Neural progenitor cell (in vitro differentiated cells): ENCODE measurements around the gene AMZ2. TPM values are rescaled to one million over a fixed set of nuclear protein-coding genes. Genes with fewer than 3 reads are reported as not detected.

Experiments
- DNase-seq: peaks from one replicate; pipeline ENCODE4 v3.0.0-alpha.2; 2016; ENCODE audit warnings: low spot score
- H2AFZ ChIP-seq: fragments of 200-600 bp; sonication (generic); replicated peaks from 2 replicates; pipeline ENCODE4 v1.6.1; 2016; ENCODE audit warnings: antibody characterized with exemption
- H3F3A ChIP-seq: fragments of 200-600 bp; sonication (generic); 2 replicates; pipeline ENCODE4 v1.6.1; 2016; ENCODE audit warnings: antibody characterized with exemption, low read depth
- H3K27ac ChIP-seq: fragments of 200-600 bp; sonication (generic); 2 replicates; pipeline ENCODE4 v1.5.1; 2016; ENCODE audit warnings: mild to moderate bottlenecking
- H3K27me3 ChIP-seq: fragments of 200-600 bp; sonication (generic); 2 replicates; pipeline ENCODE4 v1.6.1; 2016; ENCODE audit warnings: mild to moderate bottlenecking, moderate library complexity
- H3K36me3 ChIP-seq: fragments of 200-600 bp; sonication (generic); 2 replicates; pipeline ENCODE4 v1.5.1; 2016
- H3K4me1 ChIP-seq: fragments of 200-600 bp; sonication (generic); 2 replicates; pipeline ENCODE4 v1.6.1; 2016; ENCODE audit warnings: mixed run types
- H3K4me2 ChIP-seq: fragments of 200-600 bp; sonication (generic); 2 replicates; pipeline ENCODE4 v1.6.1; 2016
- H3K4me3 ChIP-seq: fragments of 200-600 bp; sonication (generic); 2 replicates; pipeline ENCODE4 v1.5.1; 2016
- H3K79me2 ChIP-seq: fragments of 200-600 bp; sonication (generic); 2 replicates; pipeline ENCODE4 v1.6.1; 2016; ENCODE audit warnings: low read depth
- H3K9ac ChIP-seq: fragments of 200-600 bp; sonication (generic); 2 replicates; pipeline ENCODE4 v1.6.1; 2016
- H3K9me3 ChIP-seq: fragments of 200-600 bp; sonication (generic); 2 replicates; pipeline ENCODE4 v1.5.1; 2016; ENCODE audit warnings: low read depth
- H4K20me1 ChIP-seq: fragments of 200-600 bp; sonication (generic); 2 replicates; pipeline ENCODE4 v1.6.1; 2016; ENCODE audit warnings: low read depth
- H3K27ac Mint-ChIP-seq: 3 replicates; pipeline ENCODE4 v1.8.0; 2021; ENCODE audit warnings: mixed read lengths
- H3K27me3 Mint-ChIP-seq: 2 replicates; pipeline ENCODE4 v1.8.0; 2022; ENCODE audit warnings: low read depth, mild to moderate bottlenecking, inconsistent platforms, moderate library complexity, mixed read lengths; ENCODE audit not compliant: insufficient read depth
- H3K36me3 Mint-ChIP-seq: 3 replicates; pipeline ENCODE4 v1.8.0; 2021; ENCODE audit warnings: mixed read lengths
- H3K4me1 Mint-ChIP-seq: 3 replicates; pipeline ENCODE4 v1.8.0; 2021; ENCODE audit warnings: mixed read lengths
- H3K4me3 Mint-ChIP-seq: 3 replicates; pipeline ENCODE4 v1.8.0; 2021; ENCODE audit warnings: mild to moderate bottlenecking, moderate library complexity, mixed read lengths
- H3K9me3 Mint-ChIP-seq: 3 replicates; pipeline ENCODE4 v1.8.0; 2020; ENCODE audit warnings: mixed read lengths
- EZH2 ChIP-seq: fragments of 200-600 bp; sonication (generic); IDR thresholded peaks from 2 replicates; pipeline ENCODE4 v1.6.1; 2017; ENCODE audit warnings: antibody characterized with exemption, mild to moderate bottlenecking, moderate library complexity
- EZH2phosphoT487 ChIP-seq: fragments of 200-600 bp; sonication (generic); IDR thresholded peaks from 2 replicates; pipeline ENCODE4 v1.6.1; 2017; ENCODE audit warnings: antibody characterized with exemption
- total RNA-seq: library from RNA; depleted of rRNA; stranded (reverse); fragments of >200 nt; gene quantifications from 2 replicates; pipeline ENCODE4 v1.2.3, GENCODE V29; 2015; ENCODE audit warnings: low replicate concordance
- TF ChIP-seq, protein P1 (sequence below): fragments of 200-600 bp; sonication (generic); IDR thresholded peaks from 2 replicates; pipeline ENCODE4 v1.5.1; 2017; ENCODE audit warnings: antibody characterized with exemption, mild to moderate bottlenecking

AMZ2 gene
- total RNA-seq, 1 donor from 2014 or later = 150 TPM

DNA sequence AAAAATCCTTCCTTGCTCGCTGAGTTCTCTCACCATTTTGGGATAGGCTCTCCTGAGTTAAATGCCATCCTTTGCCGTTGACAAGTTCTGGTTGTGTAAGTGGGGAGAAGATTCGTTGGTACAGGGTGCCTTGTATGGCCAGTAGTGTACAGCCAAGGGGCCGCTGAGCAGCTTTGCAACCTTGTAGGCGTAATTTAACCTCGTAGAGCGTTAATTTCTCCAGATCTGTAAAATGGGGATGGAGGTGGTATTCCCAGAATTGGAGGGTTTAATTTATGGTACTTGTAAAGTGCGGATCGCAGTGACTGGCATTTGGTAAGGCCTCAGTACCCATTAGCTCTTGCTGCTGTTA is 44.8 kb downstream of the AMZ2 start:
- Histone ChIP-seq H3F3A (peaks cover 62% of the 10 kb centered on the region), H3K36me3 (no peaks in the 10 kb centered on the region), H3K4me1 (peaks cover 47% of the 10 kb centered on the region), H3K27ac (no peak overlapping the region), H4K20me1 (peaks cover 9% of the 10 kb centered on the region), H3K4me2 (peak overlapping the region; percentile 97), H3K79me2 (no peaks in the 10 kb centered on the region), H3K9ac (no peak overlapping the region), H3K4me3 (peak overlapping the region; percentile 89), H3K27me3 (peaks cover 57% of the 10 kb centered on the region), H2AFZ (no peak overlapping the region), H3K9me3 (no peaks in the 10 kb centered on the region)
- H3K9me3 Mint-ChIP-seq = no peaks in the 10 kb centered on the region
- H3K27ac Mint-ChIP-seq = no peak overlapping the region
- no peaks in the 10 kb centered on the region for H3K36me3 Mint-ChIP-seq
- H3K4me3 Mint-ChIP-seq = peak overlapping the region; percentile 89
- peaks cover 26% of the 10 kb centered on the region for H3K4me1 Mint-ChIP-seq
- TF ChIP-seq EZH2 = no peak
- TF ChIP-seq, protein P1, sequence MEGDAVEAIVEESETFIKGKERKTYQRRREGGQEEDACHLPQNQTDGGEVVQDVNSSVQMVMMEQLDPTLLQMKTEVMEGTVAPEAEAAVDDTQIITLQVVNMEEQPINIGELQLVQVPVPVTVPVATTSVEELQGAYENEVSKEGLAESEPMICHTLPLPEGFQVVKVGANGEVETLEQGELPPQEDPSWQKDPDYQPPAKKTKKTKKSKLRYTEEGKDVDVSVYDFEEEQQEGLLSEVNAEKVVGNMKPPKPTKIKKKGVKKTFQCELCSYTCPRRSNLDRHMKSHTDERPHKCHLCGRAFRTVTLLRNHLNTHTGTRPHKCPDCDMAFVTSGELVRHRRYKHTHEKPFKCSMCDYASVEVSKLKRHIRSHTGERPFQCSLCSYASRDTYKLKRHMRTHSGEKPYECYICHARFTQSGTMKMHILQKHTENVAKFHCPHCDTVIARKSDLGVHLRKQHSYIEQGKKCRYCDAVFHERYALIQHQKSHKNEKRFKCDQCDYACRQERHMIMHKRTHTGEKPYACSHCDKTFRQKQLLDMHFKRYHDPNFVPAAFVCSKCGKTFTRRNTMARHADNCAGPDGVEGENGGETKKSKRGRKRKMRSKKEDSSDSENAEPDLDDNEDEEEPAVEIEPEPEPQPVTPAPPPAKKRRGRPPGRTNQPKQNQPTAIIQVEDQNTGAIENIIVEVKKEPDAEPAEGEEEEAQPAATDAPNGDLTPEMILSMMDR = no peak
- no peak for TF ChIP-seq EZH2phosphoT487
- DNase-seq = no peak
- H3K27me3 Mint-ChIP-seq = peaks cover 24% of the 10 kb centered on the region

DNA sequence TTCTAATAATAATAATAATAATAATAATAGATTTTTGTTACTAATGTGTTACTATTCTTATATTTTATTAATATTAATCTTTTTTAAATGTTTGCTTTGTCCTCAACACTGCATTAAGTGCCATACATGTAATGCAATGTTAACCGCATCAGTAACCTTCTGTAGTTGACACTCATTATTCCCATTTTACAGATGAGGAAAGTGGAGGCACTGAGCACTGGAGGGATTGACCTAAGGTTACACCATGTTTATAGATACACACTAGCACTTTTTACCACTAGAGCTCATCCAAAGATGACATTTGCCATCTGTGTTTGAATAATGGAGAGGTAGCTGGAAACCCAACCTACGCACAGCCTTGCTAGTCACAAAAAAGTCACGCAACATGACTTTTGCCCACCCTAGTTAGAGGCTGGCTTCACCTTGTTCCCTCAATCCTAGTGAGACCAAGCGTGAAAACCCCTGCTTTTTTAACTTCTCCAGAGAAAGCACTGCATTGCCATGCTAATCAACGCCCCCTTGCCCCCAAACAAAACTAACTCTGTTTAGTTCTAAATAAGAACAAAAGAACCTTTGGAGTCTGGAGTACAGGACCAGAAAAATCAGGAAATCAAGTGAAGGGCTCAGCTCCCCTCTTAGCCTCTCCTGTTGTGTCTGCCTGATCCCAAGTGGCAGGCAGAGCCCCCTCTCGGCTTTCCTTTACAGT is 45.8 kb downstream of the AMZ2 start:
- no peak overlapping the region for H3K9ac ChIP-seq
- H3F3A ChIP-seq = peaks cover 60% of the 10 kb centered on the region
- peak overlapping the region; percentile 97 for H3K4me2 ChIP-seq
- H3K4me3 ChIP-seq = no peak overlapping the region
- H3K36me3 ChIP-seq = no peaks in the 10 kb centered on the region
- peak overlapping the region; percentile 54 for H3K4me3 Mint-ChIP-seq
- peaks cover 9% of the 10 kb centered on the region for H4K20me1 ChIP-seq
- TF ChIP-seq EZH2phosphoT487 = no peak
- peaks cover 1% of the 10 kb centered on the region for H3K9me3 Mint-ChIP-seq
- H3K36me3 Mint-ChIP-seq = peaks cover under 1% of the 10 kb centered on the region
- H3K27ac Mint-ChIP-seq = no peak overlapping the region
- no peak overlapping the region for H2AFZ ChIP-seq
- peaks cover 24% of the 10 kb centered on the region for H3K27me3 Mint-ChIP-seq
- H3K4me1 ChIP-seq = peaks cover 47% of the 10 kb centered on the region
- no peak overlapping the region for H3K27ac ChIP-seq
- peak; percentile 74 for DNase-seq
- peaks cover 26% of the 10 kb centered on the region for H3K4me1 Mint-ChIP-seq
- peaks cover 47% of the 10 kb centered on the region for H3K27me3 ChIP-seq
- H3K79me2 ChIP-seq = no peaks in the 10 kb centered on the region
- no peaks in the 10 kb centered on the region for H3K9me3 ChIP-seq

DNA sequence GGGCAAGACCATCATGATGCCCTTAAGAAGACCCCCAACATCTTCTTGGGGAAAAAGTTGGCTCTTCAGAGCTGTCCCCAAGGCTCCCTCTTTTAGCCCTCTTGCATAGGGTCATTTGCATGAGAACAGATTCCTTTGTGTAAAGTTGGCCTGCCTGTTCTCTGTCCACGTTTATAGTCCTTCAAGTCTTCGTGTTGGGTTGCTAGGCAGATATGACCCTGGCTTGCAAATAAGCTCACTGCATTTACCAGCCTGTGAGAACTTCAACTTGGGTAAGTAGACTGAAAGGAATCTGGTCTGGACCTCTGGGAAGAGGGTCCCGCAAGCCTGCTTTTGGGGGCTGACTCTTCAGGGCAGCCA is 46.3 kb downstream of the AMZ2 start:
- Mint-ChIP-seq H3K4me3 (peak overlapping the region; percentile 54), H3K4me1 (peaks cover 26% of the 10 kb centered on the region), H3K9me3 (peaks cover 3% of the 10 kb centered on the region), H3K27me3 (peaks cover 21% of the 10 kb centered on the region), H3K27ac (no peak overlapping the region), H3K36me3 (peaks cover 2% of the 10 kb centered on the region)
- Histone ChIP-seq H2AFZ (no peak overlapping the region), H3K27ac (no peak overlapping the region), H3K9me3 (no peaks in the 10 kb centered on the region), H3K79me2 (no peaks in the 10 kb centered on the region), H3K36me3 (no peaks in the 10 kb centered on the region), H3K4me1 (peaks cover 47% of the 10 kb centered on the region), H3K27me3 (peaks cover 42% of the 10 kb centered on the region), H3K4me2 (peak overlapping the region; percentile 97), H3F3A (peaks cover 55% of the 10 kb centered on the region), H4K20me1 (peaks cover 9% of the 10 kb centered on the region), H3K4me3 (no peak overlapping the region), H3K9ac (no peak overlapping the region)
- DNase-seq = peak; percentile 61
- TF ChIP-seq EZH2 (no peak), EZH2phosphoT487 (no peak)

DNA sequence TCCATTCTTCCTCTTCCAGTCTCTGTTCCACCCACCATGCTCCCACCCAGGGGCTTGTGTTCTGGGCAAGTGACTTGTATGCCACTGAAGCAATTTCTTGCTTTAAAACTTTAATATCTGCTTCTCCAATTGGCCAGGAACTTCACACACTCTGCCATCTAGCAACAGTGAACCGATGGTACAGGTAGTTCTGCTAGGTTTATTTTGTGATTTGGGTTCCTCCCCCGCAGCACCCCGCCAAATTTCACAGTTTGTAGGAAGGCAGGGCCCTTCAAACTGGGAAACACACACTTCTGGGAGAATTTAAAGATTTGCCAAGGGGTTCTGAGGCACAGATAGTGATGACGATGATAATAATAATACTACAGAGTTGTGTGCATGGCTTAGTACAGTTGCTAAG is 46.8 kb downstream of the AMZ2 start:
- Histone ChIP-seq H3K4me2 (no peak overlapping the region), H3K4me1 (peaks cover 47% of the 10 kb centered on the region), H4K20me1 (peaks cover 9% of the 10 kb centered on the region), H3K27ac (no peak overlapping the region), H3K9me3 (no peaks in the 10 kb centered on the region), H2AFZ (no peak overlapping the region), H3K4me3 (no peak overlapping the region), H3K27me3 (peaks cover 37% of the 10 kb centered on the region), H3K9ac (no peak overlapping the region), H3K36me3 (no peaks in the 10 kb centered on the region), H3K79me2 (no peaks in the 10 kb centered on the region), H3F3A (peaks cover 50% of the 10 kb centered on the region)
- Mint-ChIP-seq H3K4me3 (no peak overlapping the region), H3K36me3 (peaks cover 2% of the 10 kb centered on the region), H3K27ac (no peak overlapping the region), H3K27me3 (peaks cover 19% of the 10 kb centered on the region), H3K4me1 (peaks cover 26% of the 10 kb centered on the region), H3K9me3 (peaks cover 8% of the 10 kb centered on the region)
- DNase-seq = no peak
- TF ChIP-seq, protein P1 = no peak
- no peak for TF ChIP-seq EZH2
- TF ChIP-seq EZH2phosphoT487 = no peak
